Measurements from ENCODE around the gene DBN1. TPM values are rescaled to one million over a fixed set of nuclear protein-coding genes. Genes with fewer than 3 reads are reported as not detected.

DBN1 gene
- total and polyA plus RNA-seq, 9 of the 15 experiments (the other 6 are each of a cell fraction or from before 2014, with no cell fraction given) = 0.25 to 87.2 (median 27.9) TPM

DNA sequence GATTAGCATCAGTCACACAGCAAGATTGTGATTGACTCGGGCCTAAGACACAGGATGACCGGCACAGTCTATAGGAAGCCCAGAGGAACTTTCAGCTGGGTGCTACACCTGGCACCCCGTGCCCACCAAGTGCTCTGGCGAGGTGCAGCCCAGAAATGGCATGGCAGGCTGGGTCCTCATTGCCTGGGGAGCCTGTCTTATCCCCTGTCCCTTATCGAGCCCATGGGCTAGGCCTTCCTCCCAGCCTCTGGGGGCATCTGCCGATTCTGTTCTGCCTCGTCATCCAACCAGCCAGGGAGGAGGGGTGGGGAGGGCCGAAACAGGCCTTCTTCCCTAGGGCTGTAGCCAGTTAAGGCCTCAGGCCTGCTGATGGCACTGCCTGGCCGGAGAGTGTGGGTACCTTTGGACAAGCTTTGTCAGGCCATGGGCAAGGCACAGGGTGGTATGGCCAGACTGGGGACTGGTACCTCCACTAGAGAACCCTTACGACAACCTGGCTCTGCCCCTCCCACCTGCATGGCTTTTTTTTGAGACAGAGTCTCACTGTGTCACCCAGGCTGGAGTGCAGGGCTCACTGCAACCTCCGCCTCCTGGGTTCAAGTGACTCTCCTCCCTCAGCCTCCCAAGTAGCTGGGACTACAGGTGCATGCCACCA, 45.4 kb downstream of the DBN1 start (continued):
- TF ChIP-seq TAF9B (IDR thresholded peaks at IDR 0.05; ENCODE audit: partially characterized antibody) (no peak), GATAD2B (IDR thresholded peaks at IDR 0.05; ENCODE audit: borderline replicate concordance) (peak; percentile 54; the same call in 1 of the 2 replicates), PCBP1 (IDR thresholded peaks at IDR 0.05; ENCODE audit: low read depth, low read length, poor library complexity, severe bottlenecking) (no peak), SP2 (IDR thresholded peaks at IDR 0.05; ENCODE audit: extremely low read depth, low read depth, low read length, poor library complexity, severe bottlenecking) (peak; percentile 17), DMBX1 (CRISPR knock-in tag; IDR thresholded peaks at IDR 0.05; ENCODE audit: borderline replicate concordance) (no peak), PRMT5 (CRISPR knock-in tag; IDR thresholded peaks at IDR 0.05) (no peak), SIX5 (IDR thresholded peaks at IDR 0.05; ENCODE audit: borderline replicate concordance in 1 of 2, insufficient read depth in 1 of 2, low read depth in 1 of 2, low read length in 2 of 2) (no peak), BACH1 (tag; IDR thresholded peaks at IDR 0.05) (0 out of 2 replicates have a peak, but pooled peaks have one; percentile 30), SIN3A (IDR thresholded peaks at IDR 0.05; ENCODE audit: borderline replicate concordance in 2 of 2, control insufficient read depth in 1 of 2, low read depth in 2 of 2, low read length in 2 of 2) (peak in 1 of 2 experiments; percentile 61; a peak in 2 of 4 replicates), POLR2AphosphoS2 (IDR thresholded peaks at IDR 0.05; ENCODE audit: low read length) (no peak; the same call in 1 of the 2 replicates), TRIM28 (IDR thresholded peaks at IDR 0.05) (no peak), FOXP1 (CRISPR knock-in tag; IDR thresholded peaks at IDR 0.05) (no peak)
- TF ChIP-seq, protein P1, sequence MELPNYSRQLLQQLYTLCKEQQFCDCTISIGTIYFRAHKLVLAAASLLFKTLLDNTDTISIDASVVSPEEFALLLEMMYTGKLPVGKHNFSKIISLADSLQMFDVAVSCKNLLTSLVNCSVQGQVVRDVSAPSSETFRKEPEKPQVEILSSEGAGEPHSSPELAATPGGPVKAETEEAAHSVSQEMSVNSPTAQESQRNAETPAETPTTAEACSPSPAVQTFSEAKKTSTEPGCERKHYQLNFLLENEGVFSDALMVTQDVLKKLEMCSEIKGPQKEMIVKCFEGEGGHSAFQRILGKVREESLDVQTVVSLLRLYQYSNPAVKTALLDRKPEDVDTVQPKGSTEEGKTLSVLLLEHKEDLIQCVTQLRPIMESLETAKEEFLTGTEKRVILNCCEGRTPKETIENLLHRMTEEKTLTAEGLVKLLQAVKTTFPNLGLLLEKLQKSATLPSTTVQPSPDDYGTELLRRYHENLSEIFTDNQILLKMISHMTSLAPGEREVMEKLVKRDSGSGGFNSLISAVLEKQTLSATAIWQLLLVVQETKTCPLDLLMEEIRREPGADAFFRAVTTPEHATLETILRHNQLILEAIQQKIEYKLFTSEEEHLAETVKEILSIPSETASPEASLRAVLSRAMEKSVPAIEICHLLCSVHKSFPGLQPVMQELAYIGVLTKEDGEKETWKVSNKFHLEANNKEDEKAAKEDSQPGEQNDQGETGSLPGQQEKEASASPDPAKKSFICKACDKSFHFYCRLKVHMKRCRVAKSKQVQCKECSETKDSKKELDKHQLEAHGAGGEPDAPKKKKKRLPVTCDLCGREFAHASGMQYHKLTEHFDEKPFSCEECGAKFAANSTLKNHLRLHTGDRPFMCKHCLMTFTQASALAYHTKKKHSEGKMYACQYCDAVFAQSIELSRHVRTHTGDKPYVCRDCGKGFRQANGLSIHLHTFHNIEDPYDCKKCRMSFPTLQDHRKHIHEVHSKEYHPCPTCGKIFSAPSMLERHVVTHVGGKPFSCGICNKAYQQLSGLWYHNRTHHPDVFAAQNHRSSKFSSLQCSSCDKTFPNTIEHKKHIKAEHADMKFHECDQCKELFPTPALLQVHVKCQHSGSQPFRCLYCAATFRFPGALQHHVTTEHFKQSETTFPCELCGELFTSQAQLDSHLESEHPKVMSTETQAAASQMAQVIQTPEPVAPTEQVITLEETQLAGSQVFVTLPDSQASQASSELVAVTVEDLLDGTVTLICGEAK (IDR thresholded peaks at IDR 0.05) = no peak
- TF ChIP-seq, protein P1 (CRISPR knock-in tag; IDR thresholded peaks at IDR 0.05) = no peak
- TF ChIP-seq, protein P2, sequence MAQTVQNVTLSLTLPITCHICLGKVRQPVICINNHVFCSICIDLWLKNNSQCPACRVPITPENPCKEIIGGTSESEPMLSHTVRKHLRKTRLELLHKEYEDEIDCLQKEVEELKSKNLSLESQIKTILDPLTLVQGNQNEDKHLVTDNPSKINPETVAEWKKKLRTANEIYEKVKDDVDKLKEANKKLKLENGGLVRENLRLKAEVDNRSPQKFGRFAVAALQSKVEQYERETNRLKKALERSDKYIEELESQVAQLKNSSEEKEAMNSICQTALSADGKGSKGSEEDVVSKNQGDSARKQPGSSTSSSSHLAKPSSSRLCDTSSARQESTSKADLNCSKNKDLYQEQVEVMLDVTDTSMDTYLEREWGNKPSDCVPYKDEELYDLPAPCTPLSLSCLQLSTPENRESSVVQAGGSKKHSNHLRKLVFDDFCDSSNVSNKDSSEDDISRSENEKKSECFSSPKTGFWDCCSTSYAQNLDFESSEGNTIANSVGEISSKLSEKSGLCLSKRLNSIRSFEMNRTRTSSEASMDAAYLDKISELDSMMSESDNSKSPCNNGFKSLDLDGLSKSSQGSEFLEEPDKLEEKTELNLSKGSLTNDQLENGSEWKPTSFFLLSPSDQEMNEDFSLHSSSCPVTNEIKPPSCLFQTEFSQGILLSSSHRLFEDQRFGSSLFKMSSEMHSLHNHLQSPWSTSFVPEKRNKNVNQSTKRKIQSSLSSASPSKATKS (CRISPR knock-in tag; IDR thresholded peaks at IDR 0.05) = no peak
- TF ChIP-seq, protein P3, sequence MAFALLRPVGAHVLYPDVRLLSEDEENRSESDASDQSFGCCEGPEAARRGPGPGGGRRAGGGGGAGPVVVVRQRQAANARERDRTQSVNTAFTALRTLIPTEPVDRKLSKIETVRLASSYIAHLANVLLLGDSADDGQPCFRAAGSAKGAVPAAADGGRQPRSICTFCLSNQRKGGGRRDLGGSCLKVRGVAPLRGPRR (CRISPR knock-in tag; IDR thresholded peaks at IDR 0.05) = no peak

Data from K562 (cell line).